ENCODE measurements around the gene CPTP.

Gene CPTP

GRCh38 chr1:1370771-1371300 is 46.2 kb downstream of the CPTP start:
- no peak for DNase-seq

GRCh38 chr1:1371364-1371745 is 46.8 kb downstream of the CPTP start:
- peak; percentile 14 to 38 for DNase-seq

GRCh38 chr1:1371746-1372711 is 47.4 kb downstream of the CPTP start:
- DNase-seq: peak; percentile 66 to 76

- no peak for DNase-seq
These were observed 48.6 kb downstream of the CPTP start for GRCh38 chr1:1373051-1373814.

GRCh38 chr1:1373815-1374588 is 49.4 kb downstream of the CPTP start:
- DNase-seq: no peak

- peak in 1 of 2 donors; percentile 10 for DNase-seq
These were observed 50.0 kb downstream of the CPTP start for GRCh38 chr1:1374589-1374928.

- DNase-seq: peak; percentile 93 to 96
These were observed 50.5 kb downstream of the CPTP start, which contains the start of gene AURKAIP1 for GRCh38 chr1:1374929-1375662. Gene AURKAIP1, minus strand, starts transcription at chr1:1375207. Its CDS starts 451 bp downstream, at chr1:1374756.

GRCh38 chr1:1376551-1377226 is 52.1 kb downstream of the CPTP start:
- no peak for DNase-seq

- no peak for DNase-seq
These were observed 53.1 kb downstream of the CPTP start for GRCh38 chr1:1377540-1378205.
